Measurements from ENCODE around the gene CDC25B.

Gene CDC25B

GRCh38 chr20:3794701-3795420 lies 1.2 kb upstream of the CDC25B start:
- Histone ChIP-seq H3K27ac (ENCODE audit: poor library complexity, severe bottlenecking) (peak overlapping the region; percentile 74), H3K4me1 (ENCODE audit: insufficient read depth, poor library complexity, severe bottlenecking) (peaks cover 11% of the 10 kb centered on the region), H3K36me3 (ENCODE audit: low read depth) (peaks cover 31% of the 10 kb centered on the region), H3K9me3 (ENCODE audit: severe bottlenecking) (no peaks in the 10 kb centered on the region), H3K4me3 (ENCODE audit: severe bottlenecking) (no peak overlapping the region), H3K27me3 (ENCODE audit: insufficient read depth, poor library complexity, severe bottlenecking) (no peaks in the 10 kb centered on the region)
- no peak for TF ChIP-seq CTCF (IDR thresholded peaks at IDR 0.05; ENCODE audit: poor library complexity, severe bottlenecking)
- ATAC-seq (ENCODE audit: low read depth) = no peak
- DNase-seq (ENCODE audit: low spot score) = no peak

GRCh38 chr20:3796477-3797225 lies 541 bp downstream of the CDC25B start:
- TF ChIP-seq CTCF (IDR thresholded peaks at IDR 0.05; ENCODE audit: poor library complexity, severe bottlenecking) = no peak
- Histone ChIP-seq H3K36me3 (ENCODE audit: low read depth) (peaks cover 48% of the 10 kb centered on the region), H3K4me3 (ENCODE audit: severe bottlenecking) (peak overlapping the region; percentile 82), H3K4me1 (ENCODE audit: insufficient read depth, poor library complexity, severe bottlenecking) (peaks cover 11% of the 10 kb centered on the region), H3K27ac (ENCODE audit: poor library complexity, severe bottlenecking) (peak overlapping the region; percentile 74), H3K27me3 (ENCODE audit: insufficient read depth, poor library complexity, severe bottlenecking) (no peaks in the 10 kb centered on the region), H3K9me3 (ENCODE audit: severe bottlenecking) (no peaks in the 10 kb centered on the region)
- no peak for DNase-seq (ENCODE audit: low spot score)
- peak; percentile 17 for ATAC-seq (ENCODE audit: low read depth)

- H3K27ac ChIP-seq (ENCODE audit: poor library complexity, severe bottlenecking) = peak overlapping the region; percentile 74
- 0 out of 3 replicates have a peak, but pooled peaks have one; percentile 1 for ATAC-seq (ENCODE audit: low read depth)
These were observed 1.1 kb downstream of the CDC25B start for GRCh38 chr20:3797226-3797545.

GRCh38 chr20:3797592-3798372 lies 1.7 kb downstream of the CDC25B start:
- H3K27ac ChIP-seq (ENCODE audit: poor library complexity, severe bottlenecking) = peak overlapping the region; percentile 74
- H3K27me3 ChIP-seq (ENCODE audit: insufficient read depth, poor library complexity, severe bottlenecking) = no peaks in the 10 kb centered on the region
- H3K9me3 ChIP-seq (ENCODE audit: severe bottlenecking) = no peaks in the 10 kb centered on the region
- H3K4me1 ChIP-seq (ENCODE audit: insufficient read depth, poor library complexity, severe bottlenecking) = peaks cover 11% of the 10 kb centered on the region
- peak overlapping the region; percentile 82 for H3K4me3 ChIP-seq (ENCODE audit: severe bottlenecking)
- H3K36me3 ChIP-seq (ENCODE audit: low read depth) = peaks cover 60% of the 10 kb centered on the region
- DNase-seq (ENCODE audit: low spot score) = no peak
- no peak for TF ChIP-seq CTCF (IDR thresholded peaks at IDR 0.05; ENCODE audit: poor library complexity, severe bottlenecking)
- ATAC-seq (ENCODE audit: low read depth) = peak; percentile 53

More at GRCh38 chr20:3797226-3797545, 1.1 kb downstream of the CDC25B start:
- Histone ChIP-seq H3K9me3 (ENCODE audit: severe bottlenecking) (no peaks in the 10 kb centered on the region), H3K27me3 (ENCODE audit: insufficient read depth, poor library complexity, severe bottlenecking) (no peaks in the 10 kb centered on the region), H3K36me3 (ENCODE audit: low read depth) (peaks cover 54% of the 10 kb centered on the region), H3K4me1 (ENCODE audit: insufficient read depth, poor library complexity, severe bottlenecking) (peaks cover 11% of the 10 kb centered on the region), H3K4me3 (ENCODE audit: severe bottlenecking) (peak overlapping the region; percentile 82)
- TF ChIP-seq CTCF (IDR thresholded peaks at IDR 0.05; ENCODE audit: poor library complexity, severe bottlenecking) = no peak
- DNase-seq (ENCODE audit: low spot score) = no peak

Data from RWPE2 (cell line).